ENCODE results near the gene PLXNA4. TPM values are rescaled to one million over a fixed set of nuclear protein-coding genes. Genes with fewer than 3 reads are reported as not detected.

The PLXNA4 gene
- total and polyA plus RNA-seq, 10 donors: 0.15 to 14.7 (median 8.7) TPM

DNA sequence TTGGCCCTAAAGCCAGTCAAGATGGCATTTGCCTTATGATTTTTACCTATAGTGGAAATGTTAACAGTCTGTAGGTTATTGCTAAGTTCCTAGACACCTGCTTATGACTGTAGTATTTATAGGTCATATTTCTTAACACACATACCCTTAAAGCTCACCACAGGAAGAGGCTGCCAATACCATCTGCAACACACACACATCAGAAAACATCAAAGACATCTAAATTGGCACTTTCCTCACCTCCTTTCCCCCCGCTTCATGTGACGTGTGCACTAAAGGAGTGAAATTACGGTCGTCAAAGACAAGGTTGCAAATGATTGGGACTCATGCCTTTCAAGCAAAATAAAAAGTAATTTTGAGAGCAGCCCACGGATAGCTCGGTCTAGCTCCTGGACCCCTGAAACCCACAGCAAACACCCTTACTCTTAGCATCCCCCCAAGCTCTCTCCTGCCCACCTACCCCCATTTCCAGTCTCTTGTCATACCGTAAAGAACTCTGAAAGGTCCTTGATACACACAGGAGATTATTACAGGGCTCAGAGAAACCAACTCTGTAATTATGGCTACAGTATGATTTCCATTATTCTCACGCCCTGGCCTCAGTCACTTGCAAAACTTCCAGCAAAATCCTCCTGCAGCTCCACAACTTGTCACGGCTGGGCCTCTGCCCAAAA, 90.5 kb downstream of the PLXNA4 start:
- Histone ChIP-seq H3K27me3 (replicated peaks in 1 of 7) (peaks cover 0 to 4% (median 0%) of the 10 kb centered on the region in 7 donors), H3K4me3 (no peak overlapping the region), H3K27ac (no peak overlapping the region), H3K36me3 (no peaks in the 10 kb centered on the region), H3K4me1 (peaks cover 0 to 29% (median 9%) of the 10 kb centered on the region in 6 donors), H3K9me3 (no peaks in the 10 kb centered on the region)
- intact Hi-C loops (cut with DNase I; ENCODE audit: low total_unique reads): no loop called here
- TF ChIP-seq, protein P1, sequence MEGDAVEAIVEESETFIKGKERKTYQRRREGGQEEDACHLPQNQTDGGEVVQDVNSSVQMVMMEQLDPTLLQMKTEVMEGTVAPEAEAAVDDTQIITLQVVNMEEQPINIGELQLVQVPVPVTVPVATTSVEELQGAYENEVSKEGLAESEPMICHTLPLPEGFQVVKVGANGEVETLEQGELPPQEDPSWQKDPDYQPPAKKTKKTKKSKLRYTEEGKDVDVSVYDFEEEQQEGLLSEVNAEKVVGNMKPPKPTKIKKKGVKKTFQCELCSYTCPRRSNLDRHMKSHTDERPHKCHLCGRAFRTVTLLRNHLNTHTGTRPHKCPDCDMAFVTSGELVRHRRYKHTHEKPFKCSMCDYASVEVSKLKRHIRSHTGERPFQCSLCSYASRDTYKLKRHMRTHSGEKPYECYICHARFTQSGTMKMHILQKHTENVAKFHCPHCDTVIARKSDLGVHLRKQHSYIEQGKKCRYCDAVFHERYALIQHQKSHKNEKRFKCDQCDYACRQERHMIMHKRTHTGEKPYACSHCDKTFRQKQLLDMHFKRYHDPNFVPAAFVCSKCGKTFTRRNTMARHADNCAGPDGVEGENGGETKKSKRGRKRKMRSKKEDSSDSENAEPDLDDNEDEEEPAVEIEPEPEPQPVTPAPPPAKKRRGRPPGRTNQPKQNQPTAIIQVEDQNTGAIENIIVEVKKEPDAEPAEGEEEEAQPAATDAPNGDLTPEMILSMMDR (IDR thresholded peaks at IDR 0.05 in 8 of 11, conservative IDR thresholded peaks at IDR 0.05 in 3 of 11): no peak
- TF ChIP-seq POLR2A (IDR thresholded peaks at IDR 0.05) (no peak), POLR2AphosphoS5 (IDR thresholded peaks at IDR 0.05) (no peak)
- 59 to 80% (median 73%) methylated on average over 9 of the region's 9 CpGs for WGBS, 5 donors
- DNase-seq: no peak

DNA sequence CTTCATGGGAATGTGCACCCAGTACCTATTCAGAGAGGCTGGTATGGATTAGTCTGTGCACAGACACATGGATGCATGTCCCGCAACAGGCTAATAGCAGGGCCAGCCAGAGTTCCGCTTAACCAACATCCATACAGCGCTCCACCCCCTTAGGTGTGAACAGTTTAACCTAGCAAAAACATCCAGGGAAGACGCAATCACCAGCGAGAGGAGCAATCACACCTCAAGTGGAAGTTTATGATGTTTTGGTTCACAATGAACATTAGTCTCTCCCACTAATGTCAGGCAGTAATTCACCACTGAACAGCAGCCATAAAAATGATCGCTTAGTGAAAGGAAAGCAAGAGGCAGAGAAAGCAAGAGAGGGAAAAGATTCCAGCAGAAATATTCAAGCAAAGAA, 91.1 kb downstream of the PLXNA4 start:
- no peak for TF ChIP-seq POLR2A (IDR thresholded peaks at IDR 0.05)
- no peak for TF ChIP-seq POLR2AphosphoS5 (IDR thresholded peaks at IDR 0.05)
- TF ChIP-seq, protein P1 (IDR thresholded peaks at IDR 0.05 in 8 of 11, conservative IDR thresholded peaks at IDR 0.05 in 3 of 11): no peak
- WGBS, 5 donors: 88 to 93% (median 91%) methylated on average over 6 of the region's 6 CpGs
- no peaks in the 10 kb centered on the region for H3K36me3 ChIP-seq

DNA sequence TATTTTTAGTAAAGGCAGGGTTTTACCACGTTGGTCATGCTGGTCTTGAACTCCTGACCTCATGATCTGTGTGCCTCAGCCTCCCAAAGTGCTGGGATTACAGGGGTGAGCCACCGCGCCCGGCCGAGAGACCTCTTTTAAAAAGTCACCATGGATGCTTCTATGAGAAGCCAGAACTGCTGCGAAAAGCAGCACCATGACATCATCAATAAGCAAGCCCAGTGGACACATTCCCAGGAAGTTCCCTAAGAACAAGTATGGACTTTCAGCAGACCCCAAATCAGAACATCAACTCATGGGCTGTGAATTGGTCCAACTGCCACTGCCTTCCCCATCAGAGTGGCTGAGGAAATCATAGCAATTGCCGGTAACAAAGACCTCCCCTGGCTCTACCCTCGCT, 93.4 kb downstream of the PLXNA4 start:
- Histone ChIP-seq H3K4me1 (peaks cover 0 to 26% (median 9%) of the 10 kb centered on the region in 6 donors), H3K9me3 (no peaks in the 10 kb centered on the region), H3K27me3 (replicated peaks in 1 of 7) (no peaks in the 10 kb centered on the region), H3K27ac (no peak overlapping the region), H3K36me3 (no peaks in the 10 kb centered on the region), H3K4me3 (no peak overlapping the region)
- DNase-seq: no peak
- TF ChIP-seq POLR2AphosphoS5 (IDR thresholded peaks at IDR 0.05) (no peak), POLR2A (IDR thresholded peaks at IDR 0.05) (no peak)
- TF ChIP-seq, protein P1 (IDR thresholded peaks at IDR 0.05 in 8 of 11, conservative IDR thresholded peaks at IDR 0.05 in 3 of 11): no peak
- 88 to 93% (median 90%) methylated on average over 8 of the region's 8 CpGs for WGBS, 5 donors
- intact Hi-C loops (cut with DNase I; ENCODE audit: low total_unique reads): no loop called here

More for the DNA sequence above, 91.1 kb downstream of the PLXNA4 start:
- Histone ChIP-seq H3K27me3 (replicated peaks in 1 of 7) (peaks cover 0 to 4% (median 0%) of the 10 kb centered on the region in 7 donors), H3K4me3 (no peak overlapping the region), H3K9me3 (no peaks in the 10 kb centered on the region), H3K4me1 (peaks cover 0 to 29% (median 9%) of the 10 kb centered on the region in 6 donors), H3K27ac (no peak overlapping the region)
- no peak for DNase-seq
- intact Hi-C loops (cut with DNase I; ENCODE audit: low total_unique reads): no loop called here

DNA sequence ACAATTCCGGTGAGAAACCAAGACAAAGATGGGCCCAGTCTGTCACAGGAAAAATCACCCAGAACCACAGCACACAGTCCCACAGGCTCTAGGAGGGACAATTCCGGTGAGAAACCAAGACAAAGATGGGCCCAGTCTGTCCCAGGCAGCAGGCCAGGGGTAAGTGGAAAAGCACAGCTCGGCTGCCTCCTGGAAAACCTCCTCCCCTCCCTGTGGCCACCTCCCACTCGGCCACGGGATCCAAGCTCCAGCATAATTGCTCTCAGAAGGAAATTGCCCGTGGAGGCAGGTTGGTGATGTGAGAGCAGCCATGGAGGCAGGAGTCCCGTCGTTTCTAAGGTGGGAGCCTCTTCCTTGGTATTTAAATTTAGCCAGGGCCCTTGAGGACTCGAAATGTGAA, 95.7 kb downstream of the PLXNA4 start:
- no peaks in the 10 kb centered on the region for H3K9me3 ChIP-seq
- TF ChIP-seq POLR2A (IDR thresholded peaks at IDR 0.05): no peak
- TF ChIP-seq, protein P1 (IDR thresholded peaks at IDR 0.05 in 8 of 11, conservative IDR thresholded peaks at IDR 0.05 in 3 of 11): no peak
- peak in 1 of 3 donors; percentile 42 for TF ChIP-seq POLR2AphosphoS5 (IDR thresholded peaks at IDR 0.05)
- H3K27me3 ChIP-seq (replicated peaks in 1 of 7): peaks cover 0 to 17% (median 0%) of the 10 kb centered on the region in 7 donors
- H3K4me3 ChIP-seq: no peak overlapping the region
- H3K36me3 ChIP-seq: no peaks in the 10 kb centered on the region
- WGBS, 5 donors: 62 to 74% (median 68%) methylated on average over 9 of the region's 9 CpGs
- peak overlapping the region in 2 of 8 donors; percentile 7 to 18 for H3K27ac ChIP-seq
- no peak for DNase-seq
- peaks cover 0 to 7% (median 1%) of the 10 kb centered on the region in 6 donors for H3K4me1 ChIP-seq
- intact Hi-C loops (cut with DNase I; ENCODE audit: low total_unique reads): no loop called here
